ENCODE results near the gene CKLF.
"Not testable (repeated sequence)": the region's sequence is repeated elsewhere in the genome, so short reads cannot be mapped to it uniquely, and the experiment has no call there.

Gene CKLF

GRCh38 chr16:66600477-66600876 lies 48.1 kb downstream of the CKLF start:
- no peak for DNase-seq

GRCh38 chr16:66601471-66601870 lies 49.1 kb downstream of the CKLF start:
- DNase-seq: no peak

GRCh38 chr16:66603537-66604375 lies 51.4 kb downstream of the CKLF start:
- peak; percentile 88 for DNase-seq

GRCh38 chr16:66604376-66605176 lies 52.2 kb downstream of the CKLF start, which contains the start of gene CMTM3:
Gene CMTM3 (plus strand): TSS chr16:66604704. CDS start chr16:66604806, 102 bp downstream.
- peak; percentile 78 for DNase-seq

- DNase-seq: peak; percentile 27
Measured at GRCh38 chr16:66605177-66605978, 53.0 kb downstream of the CKLF start.

- peak; percentile 19 for DNase-seq
Measured at GRCh38 chr16:66605979-66606751, 53.8 kb downstream of the CKLF start.

GRCh38 chr16:66608241-66609138 lies 56.1 kb downstream of the CKLF start:
- peak; percentile 83 for DNase-seq

GRCh38 chr16:66609139-66609510 lies 56.7 kb downstream of the CKLF start:
- no peak for DNase-seq

- DNase-seq: no peak
Measured at GRCh38 chr16:66610111-66610820, 57.9 kb downstream of the CKLF start.

- DNase-seq: not testable (repeated sequence)
Measured at GRCh38 chr16:66611911-66612310, 59.5 kb downstream of the CKLF start.

GRCh38 chr16:66612422-66612821 lies 60.0 kb downstream of the CKLF start:
- DNase-seq: no peak

GRCh38 chr16:66614161-66614802 lies 61.9 kb downstream of the CKLF start:
- DNase-seq: no peak

Measured in CD4-positive, alpha-beta T cell treated with Interleukin-21 for 1 hour (primary cell).